ENCODE results near the gene PYGM. TPM values are rescaled to one million over a fixed set of nuclear protein-coding genes. Genes with fewer than 3 reads are reported as not detected.
A peak's percentile ranks its signal among the peaks of the same experiment; 100 is the strongest.

The PYGM gene
- total and polyA plus RNA-seq, 12 donors, result 1.4 to 10.1 (median 3.8) TPM

- Histone ChIP-seq H3K27me3 (no peaks in the 10 kb centered on the region), H3K9me3 (replicated peaks in 1 of 3) (no peaks in the 10 kb centered on the region), H3K27ac (peak overlapping the region in 3 of 5 donors; percentile 71 to 87 (median 71)), H3K4me1 (replicated peaks in 1 of 2) (peaks cover 18 to 26% of the 10 kb centered on the region in 2 donors), H3K36me3 (replicated peaks in 1 of 2) (peaks cover 0 to 30% of the 10 kb centered on the region in 2 donors), H3K4me3 (peak overlapping the region in 1 of 4 donors; percentile 77)
- TF ChIP-seq POLR2A (IDR thresholded peaks at IDR 0.05), result no peak
- no peak for TF ChIP-seq CTCF (IDR thresholded peaks at IDR 0.05)
- intact Hi-C loops (cut with DNase I), result no loop called here
- WGBS, 4 donors, result 44 to 61% (median 53%) methylated on average over 7 to 13 of the region's 13 CpGs
- no peak for DNase-seq
Observed at GRCh38 chr11:64801561-64802369, 42.0 kb upstream of the PYGM start.

- no peaks in the 10 kb centered on the region for H3K9me3 ChIP-seq (replicated peaks in 1 of 3)
- no peak overlapping the region for H3K27ac ChIP-seq
- H3K4me1 ChIP-seq (replicated peaks in 1 of 2), result peaks cover 18 to 26% of the 10 kb centered on the region in 2 donors
- no peak overlapping the region for H3K4me3 ChIP-seq
- 40 to 90% (median 86%) methylated on average over 1 to 9 of the region's 9 CpGs for WGBS, 4 donors
- no peaks in the 10 kb centered on the region for H3K27me3 ChIP-seq
- DNase-seq, result no peak
- intact Hi-C loops (cut with DNase I), result no loop called here
- peaks cover 0 to 25% of the 10 kb centered on the region in 2 donors for H3K36me3 ChIP-seq (replicated peaks in 1 of 2)
- TF ChIP-seq CTCF (IDR thresholded peaks at IDR 0.05) (no peak), POLR2A (IDR thresholded peaks at IDR 0.05) (no peak)
Observed at GRCh38 chr11:64801158-64801464, 41.3 kb upstream of the PYGM start.

GRCh38 chr11:64800303-64801157 lies 40.8 kb upstream of the PYGM start:
- Histone ChIP-seq H3K27ac (no peak overlapping the region), H3K4me1 (replicated peaks in 1 of 2) (peaks cover 18 to 26% of the 10 kb centered on the region in 2 donors), H3K27me3 (no peaks in the 10 kb centered on the region), H3K4me3 (no peak overlapping the region), H3K9me3 (replicated peaks in 1 of 3) (no peaks in the 10 kb centered on the region), H3K36me3 (replicated peaks in 1 of 2) (peaks cover 0 to 20% of the 10 kb centered on the region in 2 donors)
- intact Hi-C loops (cut with DNase I), result no loop called here
- no peak for TF ChIP-seq CTCF (IDR thresholded peaks at IDR 0.05)
- no peak for TF ChIP-seq POLR2A (IDR thresholded peaks at IDR 0.05)
- DNase-seq, result no peak
- 82 to 87% (median 83%) methylated on average over 14 to 26 of the region's 26 CpGs for WGBS, 4 donors

- Histone ChIP-seq H3K36me3 (replicated peaks in 1 of 2) (peaks cover 0 to 12% of the 10 kb centered on the region in 2 donors), H3K4me1 (replicated peaks in 1 of 2) (peaks cover 18 to 26% of the 10 kb centered on the region in 2 donors), H3K9me3 (replicated peaks in 1 of 3) (no peaks in the 10 kb centered on the region), H3K4me3 (no peak overlapping the region), H3K27ac (no peak overlapping the region), H3K27me3 (no peaks in the 10 kb centered on the region)
- TF ChIP-seq POLR2A (IDR thresholded peaks at IDR 0.05) (no peak), CTCF (IDR thresholded peaks at IDR 0.05) (no peak)
- intact Hi-C loops (cut with DNase I), result no loop called here
- WGBS, 4 donors, result 72 to 83% (median 76%) methylated on average over 9 to 14 of the region's 14 CpGs
- DNase-seq, result no peak
Observed at GRCh38 chr11:64799623-64800302, 40.0 kb upstream of the PYGM start.
